NCI-H128 (cell line): Measurements from ENCODE around the gene TPM2.

Experiments used
- DNase-seq: peaks from one replicate; lab custom pipeline; 2025; ENCODE audit not compliant: unreplicated experiment; lab: John Stamatoyannopoulos, UW

Gene TPM2

GRCh38 chr9:35696520-35697215, 6.9 kb upstream of the TPM2 start:
- no peak for DNase-seq

GRCh38 chr9:35695943-35696401, 6.2 kb upstream of the TPM2 start:
- no peak for DNase-seq

DNA sequence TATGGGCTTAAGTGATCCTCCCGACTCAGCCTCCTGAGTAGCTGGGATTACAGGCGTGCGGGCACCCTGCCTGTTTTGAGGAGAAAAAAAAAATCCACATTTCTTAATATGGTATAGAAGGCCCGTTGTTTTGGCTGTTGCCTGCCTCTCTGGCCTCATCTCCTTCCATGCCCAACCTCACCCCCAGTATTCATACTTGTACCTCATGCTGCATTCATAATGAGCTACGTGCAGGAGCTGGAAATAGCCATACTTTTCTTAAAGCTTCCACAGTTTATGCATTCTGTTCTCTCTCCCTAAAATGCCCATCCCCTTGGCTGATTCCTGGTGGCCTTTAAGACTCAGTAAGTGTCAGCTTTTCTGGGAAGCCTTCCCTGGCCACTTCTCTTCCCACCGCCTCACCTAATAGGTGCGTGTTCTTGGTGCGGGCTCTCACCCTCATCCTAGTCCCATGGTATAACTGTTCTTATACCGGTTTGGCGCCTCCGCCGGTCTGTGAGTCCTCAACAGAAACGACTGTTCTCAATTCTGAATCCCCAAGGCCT, 2.1 kb upstream of the TPM2 start:
- DNase-seq = no peak

- DNase-seq = no peak
Measured at GRCh38 chr9:35691334-35691650, 1.6 kb upstream of the TPM2 start.

- DNase-seq = no peak
Measured at GRCh38 chr9:35690614-35691333, 1.0 kb upstream of the TPM2 start.

GRCh38 chr9:35690294-35690613, 529 bp upstream of the TPM2 start:
- DNase-seq = no peak

GRCh38 chr9:35688558-35689541, 875 bp downstream of the TPM2 start:
- no peak for DNase-seq

GRCh38 chr9:35687972-35688557, 1.7 kb downstream of the TPM2 start:
- DNase-seq = no peak

DNA sequence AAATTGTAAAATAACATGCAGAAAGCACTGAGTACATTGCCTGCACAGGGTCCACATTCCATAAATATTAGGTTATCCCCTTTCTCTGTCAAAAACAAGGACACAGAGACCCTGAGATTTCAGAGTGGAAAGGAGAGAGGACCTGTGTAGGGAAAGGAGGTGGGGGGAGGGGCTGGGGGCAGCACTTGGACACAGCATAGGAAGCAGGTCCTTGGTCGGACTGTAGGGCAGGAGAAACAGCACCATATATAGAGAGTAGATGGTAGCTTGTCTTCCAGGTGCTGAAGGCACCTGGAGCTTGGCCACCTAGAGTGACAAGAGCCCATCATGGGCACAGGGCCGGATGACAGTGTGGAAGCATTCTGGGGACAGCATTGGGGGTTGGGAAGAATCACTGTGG, 2.4 kb downstream of the TPM2 start:
- no peak for DNase-seq

- no peak for DNase-seq
Measured at GRCh38 chr9:35686222-35687203, 3.2 kb downstream of the TPM2 start.

GRCh38 chr9:35685506-35685905, 4.2 kb downstream of the TPM2 start:
- no peak for DNase-seq

DNA sequence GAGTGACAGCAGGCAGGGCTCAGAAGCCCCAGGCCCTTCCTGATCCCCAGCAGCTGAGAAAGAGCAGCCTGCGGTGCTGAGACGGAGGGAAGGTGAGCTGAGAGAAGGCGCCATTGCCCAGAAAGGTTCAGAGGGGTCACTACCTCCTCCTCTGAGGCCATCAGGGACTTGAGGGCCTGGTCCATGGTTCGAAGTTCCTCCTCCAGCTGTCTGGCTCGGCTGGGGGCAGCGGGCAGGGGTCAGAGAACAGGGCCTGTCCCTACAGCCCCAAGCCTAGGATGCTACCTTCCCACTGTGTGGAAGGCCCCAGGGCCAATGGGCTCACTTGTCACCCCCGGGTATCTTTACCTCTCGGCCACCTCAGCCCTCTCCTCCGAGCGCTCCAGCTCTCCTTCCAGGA, 4.8 kb downstream of the TPM2 start:
- no peak for DNase-seq

DNA sequence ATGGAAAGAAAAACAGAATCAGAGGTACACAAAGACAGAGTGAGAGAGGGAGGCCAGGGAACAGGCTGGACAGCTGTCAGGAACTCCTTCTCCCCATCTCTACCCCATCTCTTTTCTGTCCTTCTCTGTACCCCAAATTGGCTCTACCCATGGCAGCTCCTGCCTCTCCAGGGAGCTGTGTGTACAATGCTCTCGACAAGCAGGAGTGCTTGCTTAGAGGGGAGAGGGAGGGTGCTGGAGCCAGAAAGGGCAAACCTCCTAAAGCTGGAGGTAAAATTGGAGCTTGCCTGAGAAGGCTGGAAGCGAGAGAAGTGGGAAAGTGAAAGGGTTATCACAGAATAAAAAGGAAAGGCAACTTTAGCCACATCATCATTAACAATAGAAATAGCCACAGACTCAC, 6.4 kb downstream of the TPM2 start:
- DNase-seq = no peak

DNA sequence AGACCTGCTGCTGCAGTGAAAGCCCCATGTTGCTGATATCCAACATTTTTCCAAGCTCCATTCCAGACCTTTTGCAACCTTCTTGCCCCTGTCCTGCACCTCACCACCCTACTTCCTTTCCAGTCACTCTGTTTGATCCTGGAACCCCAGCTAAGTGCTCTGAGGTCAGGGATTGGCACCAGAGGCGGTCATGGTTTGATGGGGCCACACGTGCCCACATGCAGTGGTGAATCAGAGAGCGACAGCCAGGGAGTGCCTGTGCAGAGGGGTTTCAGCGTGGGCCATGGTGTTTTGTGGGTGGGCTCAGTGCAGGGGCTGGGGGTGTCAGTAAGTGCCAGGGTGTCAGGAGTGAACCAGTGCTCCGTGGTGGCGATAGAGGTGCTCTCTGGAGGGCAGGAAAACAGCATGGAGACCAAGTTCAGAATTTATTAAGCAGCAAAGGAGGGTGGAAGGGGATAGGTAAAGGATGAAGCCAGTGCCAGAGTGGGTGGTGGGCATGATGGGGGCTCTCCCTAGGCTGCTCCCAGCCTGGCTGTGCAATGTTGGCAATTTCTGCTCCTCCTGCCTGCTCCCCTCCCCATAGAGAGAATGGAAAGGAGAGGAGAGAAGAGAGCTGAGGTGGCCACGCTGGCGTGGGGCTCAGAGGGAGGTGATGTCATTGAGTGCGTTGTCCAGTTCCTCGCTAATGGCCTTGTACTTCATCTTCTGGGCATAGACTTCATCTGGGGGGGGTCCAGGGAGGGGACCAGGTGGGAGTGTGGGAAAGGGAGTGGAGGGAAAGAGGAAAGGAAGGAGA, 7.0 kb downstream of the TPM2 start:
- DNase-seq = no peak

DNA sequence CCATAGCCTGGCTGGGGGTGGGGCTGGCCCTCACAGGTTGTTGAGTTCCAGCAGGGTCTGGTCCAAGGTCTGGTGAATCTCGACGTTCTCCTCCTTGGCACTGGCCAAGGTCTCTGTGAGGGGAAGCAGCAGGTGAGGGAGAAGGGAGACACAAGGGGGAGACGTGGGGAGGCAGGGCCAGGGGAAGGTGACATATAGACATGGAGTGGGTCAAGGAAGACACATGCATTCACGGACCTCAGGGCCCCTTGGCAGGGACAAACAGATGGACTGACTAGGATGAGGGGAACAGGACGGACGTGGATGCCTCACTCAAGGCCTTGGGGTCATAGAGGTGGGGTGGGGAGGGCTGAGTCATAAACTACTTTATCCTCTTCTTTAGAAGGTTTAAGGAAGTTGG, 7.7 kb downstream of the TPM2 start:
- no peak for DNase-seq

GRCh38 chr9:35681341-35682002, 8.3 kb downstream of the TPM2 start:
- DNase-seq = no peak

GRCh38 chr9:35680331-35681105, 9.2 kb downstream of the TPM2 start:
- no peak for DNase-seq

DNA sequence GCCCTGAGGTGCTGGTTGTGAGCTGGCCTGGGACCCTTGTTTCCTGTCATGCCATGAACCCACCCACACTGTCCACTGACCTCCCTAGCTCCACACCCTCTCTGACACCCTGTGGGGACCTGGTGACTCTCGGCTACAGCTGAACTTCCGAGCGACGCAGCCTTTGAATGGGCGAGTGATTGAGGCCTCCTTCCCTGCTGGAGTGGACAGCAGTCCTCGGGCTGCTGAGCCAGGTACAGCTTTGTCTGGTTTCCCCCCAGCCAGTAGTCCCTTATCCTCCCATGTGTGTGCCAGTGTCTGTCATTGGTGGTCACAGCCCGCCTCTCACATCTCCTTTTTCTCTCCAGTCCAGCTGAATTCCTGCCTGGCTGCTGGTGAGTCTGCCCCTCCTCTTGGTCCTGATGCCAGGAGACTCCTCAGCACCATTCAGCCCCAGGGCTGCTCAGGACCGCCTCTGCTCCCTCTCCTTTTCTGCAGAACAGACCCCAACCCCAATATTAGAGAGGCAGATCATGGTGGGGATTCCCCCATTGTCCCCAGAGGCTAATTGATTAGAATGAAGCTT, 9.9 kb downstream of the TPM2 start:
- DNase-seq = no peak
